Mononuclear cell (primary cell): ENCODE data around the gene TLCD3B. TPM values are rescaled to one million over a fixed set of nuclear protein-coding genes. Genes with fewer than 3 reads are reported as not detected.

Source experiments
- H3K27me3 ChIP-seq: 2 replicates; pipeline ENCODE4 v1.6.0; 2011; ENCODE audit warnings: low read length, control low read depth; ENCODE audit not compliant: insufficient read depth
- H3K4me1 ChIP-seq: 2 replicates; pipeline ENCODE4 v1.5.1; 2011; ENCODE audit warnings: mild to moderate bottlenecking, low read length, control low read depth; ENCODE audit not compliant: insufficient read depth
- H3K4me3 ChIP-seq: 2 replicates; pipeline ENCODE4 v1.5.1; 2011; ENCODE audit warnings: mild to moderate bottlenecking, low read length, moderate library complexity
- H3K9me3 ChIP-seq: 2 replicates; pipeline ENCODE4 v1.5.1; 2011; ENCODE audit warnings: low read depth, mild to moderate bottlenecking, control low read depth, low read length
- total RNA-seq: library from RNA; depleted of rRNA; stranded (reverse); fragments of >200 nt; gene quantifications from one replicate; pipeline ENCODE4 v1.2.3, GENCODE V29; 2012

TLCD3B gene, protein sequence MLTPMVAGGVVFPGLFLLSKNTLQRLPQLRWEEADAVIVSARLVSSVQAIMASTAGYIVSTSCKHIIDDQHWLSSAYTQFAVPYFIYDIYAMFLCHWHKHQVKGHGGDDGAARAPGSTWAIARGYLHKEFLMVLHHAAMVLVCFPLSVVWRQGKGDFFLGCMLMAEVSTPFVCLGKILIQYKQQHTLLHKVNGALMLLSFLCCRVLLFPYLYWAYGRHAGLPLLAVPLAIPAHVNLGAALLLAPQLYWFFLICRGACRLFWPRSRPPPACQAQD
- total RNA-seq: not detected

DNA sequence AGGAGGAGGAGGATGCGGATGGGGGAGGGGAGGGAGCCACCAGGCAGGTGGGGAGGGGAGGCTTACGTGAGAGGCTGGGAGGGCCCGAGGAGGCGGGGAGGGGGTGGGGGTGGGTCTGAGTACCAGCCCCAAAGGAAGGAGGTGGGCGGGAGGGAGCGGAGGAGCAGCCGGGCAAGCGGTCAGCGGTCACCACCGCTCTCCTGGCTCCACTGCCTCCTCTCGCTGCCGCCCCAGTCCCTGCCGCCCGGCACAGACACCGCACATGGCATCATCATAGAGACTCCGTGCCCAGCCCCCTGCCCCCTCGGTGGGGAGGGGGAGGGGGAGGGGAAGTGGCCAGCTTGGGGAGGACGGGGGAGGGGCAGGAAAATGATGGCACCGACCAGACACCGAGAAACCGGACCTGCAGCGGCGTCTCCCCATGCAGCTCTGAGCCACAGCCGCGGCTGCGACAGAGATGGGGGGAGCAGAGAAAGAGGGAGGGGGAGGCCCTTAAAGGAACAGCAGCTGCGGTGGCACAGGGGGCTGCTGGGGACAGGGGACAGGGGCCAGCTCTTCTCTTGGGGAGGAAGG is at the start of gene TLCD3B:
Gene TLCD3B, minus strand, starts transcription at position 431 of the 573 bp plus-strand sequence. CDS start 744 bp downstream, outside the sequence.
- peaks cover 26% of the 10 kb centered on the region for H3K27me3 ChIP-seq

DNA sequence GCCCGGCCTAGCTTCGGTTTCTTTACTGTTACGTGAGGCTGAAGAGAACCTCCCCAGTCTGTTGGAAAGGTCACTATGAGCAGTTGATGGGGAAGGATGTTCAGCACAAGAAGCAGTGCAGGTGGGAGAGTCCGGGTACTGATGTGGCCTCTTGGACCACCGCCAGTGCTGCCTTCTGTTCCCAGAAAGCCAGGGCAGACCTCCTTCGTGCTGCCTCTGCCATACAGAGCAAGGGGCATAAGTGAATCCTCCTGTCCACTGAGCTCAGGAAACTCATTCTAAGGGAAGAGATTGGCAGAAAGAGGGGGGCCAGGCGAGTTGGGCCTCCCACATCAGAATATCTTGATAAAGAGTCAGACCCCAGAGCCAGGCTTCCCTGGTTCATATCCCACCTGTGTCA is 48.4 kb upstream of the TLCD3B start:
- H3K4me1 ChIP-seq: peaks cover 36% of the 10 kb centered on the region
- H3K9me3 ChIP-seq: no peaks in the 10 kb centered on the region
- no peak overlapping the region for H3K4me3 ChIP-seq
- no peaks in the 10 kb centered on the region for H3K27me3 ChIP-seq

More for the DNA sequence above, at the start of gene TLCD3B:
- Histone ChIP-seq H3K4me1 (no peaks in the 10 kb centered on the region), H3K9me3 (no peaks in the 10 kb centered on the region), H3K4me3 (no peak within 1 kb of the TSS)

DNA sequence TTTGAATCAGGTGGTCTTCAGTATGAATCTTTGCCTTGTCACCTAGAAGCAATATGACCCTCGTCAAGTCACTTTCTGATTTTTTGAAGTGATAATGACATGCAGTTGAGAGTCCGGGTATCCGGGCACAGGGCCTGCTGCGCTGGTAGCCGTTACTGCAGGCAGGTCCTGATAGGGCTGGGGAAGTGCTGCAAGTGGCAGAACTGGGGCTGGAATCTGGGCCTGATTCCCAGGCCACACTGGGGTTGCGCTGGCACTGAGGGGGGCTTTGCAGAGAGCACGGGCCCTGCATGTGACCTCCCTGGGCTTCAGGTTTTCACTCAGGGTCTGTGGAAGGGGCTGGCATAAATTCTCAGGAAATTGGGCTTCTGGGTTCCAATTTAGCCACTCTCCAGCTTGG is 47.7 kb upstream of the TLCD3B start:
- no peaks in the 10 kb centered on the region for H3K27me3 ChIP-seq
- H3K4me3 ChIP-seq: no peak overlapping the region
- H3K9me3 ChIP-seq: no peaks in the 10 kb centered on the region
- H3K4me1 ChIP-seq: peaks cover 36% of the 10 kb centered on the region

DNA sequence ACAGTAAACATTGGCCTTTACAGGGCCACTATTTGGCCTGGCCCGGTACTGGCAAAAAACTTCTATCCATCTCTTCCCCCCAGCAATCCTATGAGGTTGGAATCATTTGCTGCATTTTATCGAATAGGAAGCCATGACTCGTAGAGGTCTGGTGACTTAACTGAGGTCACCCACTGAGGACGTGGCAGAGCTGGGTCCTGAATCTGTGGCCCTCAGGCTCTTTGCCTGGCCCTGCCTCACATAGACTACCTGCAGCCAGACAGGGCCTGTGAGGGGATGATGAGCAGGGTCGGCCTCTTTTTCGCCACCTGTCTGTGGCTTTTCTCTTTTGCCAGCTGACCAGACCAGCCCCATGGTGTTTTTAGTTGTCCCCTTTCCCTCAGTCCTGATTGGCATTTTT is 46.6 kb upstream of the TLCD3B start:
- Histone ChIP-seq H3K9me3 (no peaks in the 10 kb centered on the region), H3K4me3 (no peak overlapping the region), H3K4me1 (peaks cover 36% of the 10 kb centered on the region), H3K27me3 (no peaks in the 10 kb centered on the region)

DNA sequence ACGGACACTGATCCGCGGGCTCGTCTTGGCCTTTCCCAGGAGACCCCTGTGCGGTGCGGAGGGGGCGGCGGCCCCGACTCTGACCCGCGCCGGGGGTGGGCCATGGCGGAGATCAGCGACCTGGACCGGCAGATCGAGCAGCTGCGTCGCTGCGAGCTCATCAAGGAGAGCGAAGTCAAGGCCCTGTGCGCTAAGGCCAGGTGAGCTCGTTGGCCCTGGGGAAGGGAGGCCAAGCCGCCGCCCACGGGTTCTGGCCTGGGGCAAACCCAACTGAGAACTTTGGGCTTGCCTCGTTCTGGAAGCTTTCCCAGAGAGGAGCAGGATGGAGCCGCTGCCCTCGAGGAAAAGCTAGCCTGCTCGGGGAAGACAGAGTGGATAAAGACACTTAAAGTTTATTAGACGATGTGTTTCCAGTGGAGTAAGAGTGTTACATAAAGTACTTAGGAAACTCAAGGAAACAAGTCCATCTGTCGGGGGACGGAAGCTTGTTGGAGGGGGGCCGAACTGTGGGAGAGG is 45.3 kb upstream of the TLCD3B start:
- H3K4me1 ChIP-seq: peaks cover 36% of the 10 kb centered on the region
- no peaks in the 10 kb centered on the region for H3K27me3 ChIP-seq
- H3K9me3 ChIP-seq: no peaks in the 10 kb centered on the region
- peak overlapping the region; percentile 85 for H3K4me3 ChIP-seq

DNA sequence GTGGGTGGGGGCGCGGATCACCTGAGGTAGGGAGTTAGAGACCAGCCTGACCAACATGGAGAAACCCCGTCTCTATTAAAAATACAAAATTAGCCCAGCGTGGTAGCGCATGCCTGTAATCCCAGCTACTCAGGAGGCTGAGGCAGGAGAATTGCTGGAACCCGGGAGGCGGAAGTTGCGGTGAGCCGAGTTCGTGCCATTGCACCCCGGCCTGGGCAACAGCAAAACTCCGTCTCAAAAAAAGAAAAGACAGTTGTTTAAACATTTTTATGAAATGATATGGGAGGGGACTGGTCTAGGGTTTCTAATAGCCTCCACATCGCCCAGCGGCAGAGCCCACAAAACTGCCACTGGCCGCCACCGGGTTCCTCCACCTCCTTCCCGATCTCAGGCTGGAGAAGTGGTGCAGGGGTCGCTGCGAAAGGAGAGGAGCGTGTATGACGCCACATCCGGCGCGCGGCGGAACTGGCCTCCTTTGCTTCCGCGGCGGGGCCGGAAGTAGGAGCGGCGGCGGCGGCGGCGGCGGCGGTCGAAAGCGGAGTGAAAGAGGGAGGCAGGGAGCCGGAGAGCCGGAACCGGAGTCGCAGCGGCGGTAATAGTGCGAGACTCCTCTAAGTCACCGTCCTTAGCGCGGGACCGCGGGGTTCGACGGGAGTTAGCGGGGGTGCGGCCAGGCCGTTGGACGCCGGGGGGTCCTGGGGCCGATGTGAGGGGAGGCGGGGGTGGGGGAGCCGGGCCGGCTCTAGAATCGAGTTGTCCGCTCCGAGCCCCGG is 44.6 kb upstream of the TLCD3B start, which contains the start of gene PPP4C:
Gene PPP4C, plus strand, starts transcription at position 492 of the 773 bp plus-strand sequence. CDS start 384 bp downstream, outside the sequence.
- Histone ChIP-seq H3K27me3 (no peaks in the 10 kb centered on the region), H3K9me3 (no peaks in the 10 kb centered on the region), H3K4me3 (peak within 1 kb of the TSS; percentile 85), H3K4me1 (peaks cover 36% of the 10 kb centered on the region)

DNA sequence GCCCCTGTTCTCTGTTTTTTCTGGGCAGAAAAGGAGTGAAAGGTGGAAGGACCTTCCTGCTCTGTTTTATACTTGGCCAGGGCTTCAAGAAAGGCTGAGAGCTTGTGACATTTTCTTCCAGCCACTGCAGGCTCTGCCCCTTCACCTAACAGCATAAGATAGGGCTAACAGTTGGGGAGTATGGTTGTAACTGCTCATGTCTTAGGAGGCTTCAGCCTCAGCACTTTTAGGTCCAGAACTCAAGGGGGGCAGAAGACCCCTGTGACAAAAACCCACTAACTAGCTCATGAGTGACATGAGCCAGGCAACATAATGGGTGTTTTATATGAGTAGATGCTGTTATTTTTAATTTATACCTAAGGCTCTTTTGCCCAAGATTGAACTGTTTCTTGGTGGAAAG is 39.4 kb upstream of the TLCD3B start:
- H3K27me3 ChIP-seq: no peaks in the 10 kb centered on the region
- no peak overlapping the region for H3K4me3 ChIP-seq
- H3K4me1 ChIP-seq: peaks cover 48% of the 10 kb centered on the region
- H3K9me3 ChIP-seq: no peaks in the 10 kb centered on the region

DNA sequence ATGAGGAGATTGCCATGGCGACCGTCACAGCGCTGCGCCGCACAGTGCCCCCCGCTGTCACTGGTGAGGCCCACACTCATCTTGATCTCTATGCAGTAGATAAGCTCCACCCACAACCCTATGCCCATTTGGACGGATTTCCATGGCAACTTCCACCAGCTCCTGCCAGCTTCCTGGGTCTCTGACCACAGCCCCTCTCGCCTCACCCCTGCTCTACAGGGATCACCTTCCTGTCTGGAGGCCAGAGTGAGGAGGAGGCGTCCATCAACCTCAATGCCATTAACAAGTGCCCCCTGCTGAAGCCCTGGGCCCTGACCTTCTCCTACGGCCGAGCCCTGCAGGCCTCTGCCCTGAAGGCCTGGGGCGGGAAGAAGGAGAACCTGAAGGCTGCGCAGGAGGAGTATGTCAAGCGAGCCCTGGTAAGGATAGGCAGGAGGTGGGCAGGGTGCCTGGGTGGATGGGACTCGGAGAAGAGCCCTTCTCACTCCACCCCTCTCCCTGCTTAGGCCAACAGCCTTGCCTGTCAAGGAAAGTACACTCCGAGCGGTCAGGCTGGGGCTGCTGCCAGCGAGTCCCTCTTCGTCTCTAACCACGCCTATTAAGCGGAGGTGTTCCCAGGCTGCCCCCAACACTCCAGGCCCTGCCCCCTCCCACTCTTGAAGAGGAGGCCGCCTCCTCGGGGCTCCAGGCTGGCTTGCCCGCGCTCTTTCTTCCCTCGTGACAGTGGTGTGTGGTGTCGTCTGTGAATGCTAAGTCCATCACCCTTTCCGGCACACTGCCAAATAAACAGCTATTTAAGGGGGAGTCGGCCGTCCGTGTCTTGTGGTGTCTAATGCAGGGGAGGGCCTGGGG is 38.8 kb upstream of the TLCD3B start:
- Histone ChIP-seq H3K27me3 (no peaks in the 10 kb centered on the region), H3K4me3 (no peak overlapping the region), H3K9me3 (no peaks in the 10 kb centered on the region), H3K4me1 (peaks cover 42% of the 10 kb centered on the region)

DNA sequence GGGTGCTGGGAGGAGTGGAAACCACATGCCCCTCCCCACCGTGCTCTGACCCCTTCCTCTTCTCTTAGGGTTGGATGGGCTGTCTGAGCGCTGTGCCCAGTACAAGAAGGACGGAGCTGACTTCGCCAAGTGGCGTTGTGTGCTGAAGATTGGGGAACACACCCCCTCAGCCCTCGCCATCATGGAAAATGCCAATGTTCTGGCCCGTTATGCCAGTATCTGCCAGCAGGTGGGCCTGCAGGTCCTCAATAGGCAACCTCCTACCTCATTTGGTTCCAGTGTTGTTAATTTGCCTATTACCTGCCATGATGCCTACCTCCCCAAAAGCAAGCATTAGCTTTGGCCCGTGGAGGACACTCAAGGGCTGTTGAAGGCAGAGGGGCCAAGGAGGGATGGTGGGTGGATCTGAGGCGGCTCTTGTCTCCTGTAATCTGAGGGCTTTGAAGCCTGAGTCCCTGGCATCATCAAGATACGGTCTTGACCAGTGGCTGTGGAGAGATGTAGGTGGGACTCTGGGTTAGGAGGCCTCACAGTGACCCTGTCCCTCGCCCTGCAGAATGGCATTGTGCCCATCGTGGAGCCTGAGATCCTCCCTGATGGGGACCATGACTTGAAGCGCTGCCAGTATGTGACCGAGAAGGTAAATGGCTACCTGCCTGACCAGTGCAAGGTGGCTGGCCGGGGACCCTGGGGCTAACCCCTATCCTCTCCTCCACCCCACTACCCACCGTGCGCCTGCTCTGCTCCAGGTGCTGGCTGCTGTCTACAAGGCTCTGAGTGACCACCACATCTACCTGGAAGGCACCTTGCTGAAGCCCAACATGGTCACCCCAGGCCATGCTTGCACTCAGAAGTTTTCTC is 37.9 kb upstream of the TLCD3B start:
- Histone ChIP-seq H3K4me1 (peaks cover 41% of the 10 kb centered on the region), H3K27me3 (no peaks in the 10 kb centered on the region), H3K9me3 (no peaks in the 10 kb centered on the region), H3K4me3 (no peak overlapping the region)

DNA sequence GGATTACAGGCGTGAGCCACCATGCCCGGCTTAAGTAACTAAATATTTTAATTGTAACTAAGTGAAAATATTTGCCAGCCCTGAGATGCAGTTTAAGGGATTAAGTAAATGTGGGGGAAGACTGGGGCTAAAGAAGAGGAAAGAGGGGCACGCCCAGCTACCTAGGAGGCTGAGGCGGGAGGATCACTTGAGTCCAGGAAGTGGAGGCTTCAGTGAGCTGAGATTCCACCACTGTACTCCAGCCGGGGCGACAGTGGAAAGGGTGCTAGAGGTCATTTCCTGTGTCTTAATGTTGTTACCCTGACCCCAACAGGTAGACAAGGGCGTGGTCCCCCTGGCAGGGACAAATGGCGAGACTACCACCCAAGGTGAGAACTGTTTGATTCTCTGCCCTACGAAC is 37.3 kb upstream of the TLCD3B start:
- peaks cover 47% of the 10 kb centered on the region for H3K4me1 ChIP-seq
- H3K4me3 ChIP-seq: no peak overlapping the region

DNA sequence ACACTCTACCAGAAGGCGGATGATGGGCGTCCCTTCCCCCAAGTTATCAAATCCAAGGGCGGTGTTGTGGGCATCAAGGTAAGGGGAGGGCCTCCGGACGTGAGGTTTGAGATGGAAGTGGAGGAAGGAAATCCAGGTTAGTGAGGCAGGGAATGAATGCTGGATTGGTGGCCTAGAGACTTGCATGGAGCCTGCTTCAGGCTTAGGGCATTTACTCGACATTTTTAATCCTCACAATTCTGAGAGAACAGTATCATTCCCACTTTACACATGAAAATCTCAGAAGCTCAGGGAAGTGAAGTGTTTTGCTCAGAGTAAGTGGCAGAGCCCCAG is 36.5 kb upstream of the TLCD3B start:
- H3K4me3 ChIP-seq: no peak overlapping the region
- H3K27me3 ChIP-seq: no peaks in the 10 kb centered on the region
- H3K4me1 ChIP-seq: peaks cover 52% of the 10 kb centered on the region
- no peaks in the 10 kb centered on the region for H3K9me3 ChIP-seq

More for the DNA sequence above, 37.3 kb upstream of the TLCD3B start:
- Histone ChIP-seq H3K27me3 (no peaks in the 10 kb centered on the region), H3K9me3 (no peaks in the 10 kb centered on the region)

DNA sequence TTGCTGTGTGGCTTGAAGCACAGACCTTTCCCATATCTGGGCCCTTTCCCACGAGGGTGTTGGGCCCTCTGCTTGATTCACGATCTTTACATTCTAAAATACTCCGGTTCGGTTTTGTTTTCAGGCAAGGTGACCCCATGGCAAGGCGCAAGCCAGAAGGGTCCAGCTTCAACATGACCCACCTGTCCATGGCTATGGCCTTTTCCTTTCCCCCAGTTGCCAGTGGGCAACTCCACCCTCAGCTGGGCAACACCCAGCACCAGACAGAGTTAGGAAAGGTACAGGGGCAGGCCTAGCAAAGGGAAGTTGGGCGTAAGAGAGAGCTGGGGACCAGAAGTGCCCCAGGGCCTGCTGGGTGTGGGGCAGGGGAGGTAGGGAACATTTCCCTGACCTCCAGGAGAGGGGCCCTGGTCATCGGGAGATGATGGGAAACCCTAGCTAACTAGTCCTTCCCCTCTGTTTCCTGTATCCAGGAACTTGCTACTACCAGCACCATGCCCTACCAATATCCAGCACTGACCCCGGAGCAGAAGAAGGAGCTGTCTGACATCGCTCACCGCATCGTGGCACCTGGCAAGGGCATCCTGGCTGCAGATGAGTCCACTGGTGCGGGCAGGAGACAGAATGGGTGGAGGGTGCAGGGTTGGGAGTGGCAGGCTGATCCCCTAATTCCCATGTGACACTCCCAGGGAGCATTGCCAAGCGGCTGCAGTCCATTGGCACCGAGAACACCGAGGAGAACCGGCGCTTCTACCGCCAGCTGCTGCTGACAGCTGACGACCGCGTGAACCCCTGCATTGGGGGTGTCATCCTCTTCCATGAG is 35.9 kb upstream of the TLCD3B start:
- H3K4me1 ChIP-seq: peaks cover 52% of the 10 kb centered on the region
- H3K27me3 ChIP-seq: no peaks in the 10 kb centered on the region
- H3K9me3 ChIP-seq: no peaks in the 10 kb centered on the region
- H3K4me3 ChIP-seq: peak overlapping the region; percentile 87
